ENCODE results near the gene ISG15.
"Not testable (repeated sequence)": the region's sequence is repeated elsewhere in the genome, so short reads cannot be mapped to it uniquely, and the experiment has no call there.

DNA sequence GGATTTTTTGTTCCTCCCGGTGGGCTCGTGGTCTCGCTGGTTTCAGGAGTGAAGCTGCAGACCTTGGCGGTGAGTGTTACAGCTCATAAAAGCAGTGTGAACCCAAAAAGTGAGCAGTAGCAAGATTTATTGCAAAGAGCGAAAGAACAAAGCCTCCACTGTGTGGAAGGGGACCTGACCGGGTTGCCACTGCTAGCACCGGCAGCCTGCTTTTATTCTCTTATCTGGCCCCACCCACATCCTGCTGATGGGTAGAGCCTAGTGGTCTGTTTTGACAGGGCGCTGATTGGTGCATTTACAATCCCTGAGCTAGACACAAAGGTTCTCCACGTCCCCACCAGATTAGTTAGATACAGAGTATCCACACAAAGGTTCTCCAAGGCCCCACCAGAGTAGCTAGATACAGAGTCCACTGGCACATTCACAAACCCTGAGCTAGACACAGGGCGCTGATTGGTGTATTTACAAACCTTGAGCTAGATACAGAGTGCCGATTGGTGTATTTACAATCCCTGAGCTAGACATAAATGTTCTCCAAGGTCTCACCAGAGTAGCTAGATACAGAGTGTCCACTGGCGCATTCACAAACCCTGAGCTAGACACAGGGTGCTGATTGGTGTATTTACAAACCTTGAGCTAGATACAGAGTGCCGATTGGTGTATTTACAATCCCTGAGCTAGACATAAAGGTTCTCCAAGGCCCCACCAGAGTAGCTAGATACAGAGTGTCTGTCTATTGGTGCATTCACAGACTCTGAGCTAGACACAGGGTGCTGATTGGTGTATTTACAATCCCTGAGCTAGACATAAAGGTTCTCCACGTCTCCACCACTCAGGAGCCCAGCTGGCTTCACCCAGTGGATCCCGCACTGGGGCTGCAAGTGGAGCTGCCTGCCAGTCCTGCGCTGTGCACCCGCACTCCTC is 4.4 kb downstream of the ISG15 start:
- TF ChIP-seq YY1 (IDR thresholded peaks at IDR 0.05; ENCODE audit: insufficient read depth, insufficient replicate concordance, low read depth, low read length); MATR3 (CRISPR knock-in tag; IDR thresholded peaks at IDR 0.05); ZNF577 (CRISPR knock-in tag; IDR thresholded peaks at IDR 0.05; ENCODE audit: borderline replicate concordance, low read depth); ZNF121 (CRISPR knock-in tag; IDR thresholded peaks at IDR 0.05); SRSF9 (IDR thresholded peaks at IDR 0.05; ENCODE audit: borderline replicate concordance, insufficient read depth, low read depth, low read length, poor library complexity, severe bottlenecking): not testable (repeated sequence)
- TF ChIP-seq, protein P1, sequence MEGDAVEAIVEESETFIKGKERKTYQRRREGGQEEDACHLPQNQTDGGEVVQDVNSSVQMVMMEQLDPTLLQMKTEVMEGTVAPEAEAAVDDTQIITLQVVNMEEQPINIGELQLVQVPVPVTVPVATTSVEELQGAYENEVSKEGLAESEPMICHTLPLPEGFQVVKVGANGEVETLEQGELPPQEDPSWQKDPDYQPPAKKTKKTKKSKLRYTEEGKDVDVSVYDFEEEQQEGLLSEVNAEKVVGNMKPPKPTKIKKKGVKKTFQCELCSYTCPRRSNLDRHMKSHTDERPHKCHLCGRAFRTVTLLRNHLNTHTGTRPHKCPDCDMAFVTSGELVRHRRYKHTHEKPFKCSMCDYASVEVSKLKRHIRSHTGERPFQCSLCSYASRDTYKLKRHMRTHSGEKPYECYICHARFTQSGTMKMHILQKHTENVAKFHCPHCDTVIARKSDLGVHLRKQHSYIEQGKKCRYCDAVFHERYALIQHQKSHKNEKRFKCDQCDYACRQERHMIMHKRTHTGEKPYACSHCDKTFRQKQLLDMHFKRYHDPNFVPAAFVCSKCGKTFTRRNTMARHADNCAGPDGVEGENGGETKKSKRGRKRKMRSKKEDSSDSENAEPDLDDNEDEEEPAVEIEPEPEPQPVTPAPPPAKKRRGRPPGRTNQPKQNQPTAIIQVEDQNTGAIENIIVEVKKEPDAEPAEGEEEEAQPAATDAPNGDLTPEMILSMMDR (CRISPR knock-in tag; IDR thresholded peaks at IDR 0.05): not testable (repeated sequence)
- TF ChIP-seq, protein P2, sequence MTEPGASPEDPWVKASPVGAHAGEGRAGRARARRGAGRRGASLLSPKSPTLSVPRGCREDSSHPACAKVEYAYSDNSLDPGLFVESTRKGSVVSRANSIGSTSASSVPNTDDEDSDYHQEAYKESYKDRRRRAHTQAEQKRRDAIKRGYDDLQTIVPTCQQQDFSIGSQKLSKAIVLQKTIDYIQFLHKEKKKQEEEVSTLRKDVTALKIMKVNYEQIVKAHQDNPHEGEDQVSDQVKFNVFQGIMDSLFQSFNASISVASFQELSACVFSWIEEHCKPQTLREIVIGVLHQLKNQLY (CRISPR knock-in tag; IDR thresholded peaks at IDR 0.05): not testable (repeated sequence)
- peak in 1 of 2 experiments; percentile 77; a peak in 2 of 4 replicates for TF ChIP-seq POLR2A (IDR thresholded peaks at IDR 0.05; ENCODE audit: insufficient read depth in 1 of 2, low read depth in 2 of 2, low read length in 2 of 2)

Data from HepG2 (cell line).